Vagina (tissue), 2 donors: Measurements from ENCODE around the gene SPINK1.

Source experiments
- POLR2AphosphoS5 ChIP-seq, 2 donors: sonication (generic); formaldehyde crosslinking; IDR thresholded peaks; one replicate each; pipeline ENCODE4 v1.9.0; 2017; ENCODE audit warnings: antibody characterized with exemption in 2 of 2, mild to moderate bottlenecking in 2 of 2, low read depth in 1 of 2; ENCODE audit not compliant: insufficient read depth in 1 of 2
- TF ChIP-seq, protein P1 (sequence below), 3 experiments: fragments of 450-650 bp in 2 of 3; fragments of 200-600 bp in 1 of 3; sonication (generic) in 1 of 3; IDR thresholded peaks; one replicate each; pipeline ENCODE4 v1.5.1; 2017 to 2019; ENCODE audit warnings: antibody characterized with exemption in 3 of 3, mild to moderate bottlenecking in 2 of 3, moderate library complexity in 2 of 3

- TF ChIP-seq, protein P1, sequence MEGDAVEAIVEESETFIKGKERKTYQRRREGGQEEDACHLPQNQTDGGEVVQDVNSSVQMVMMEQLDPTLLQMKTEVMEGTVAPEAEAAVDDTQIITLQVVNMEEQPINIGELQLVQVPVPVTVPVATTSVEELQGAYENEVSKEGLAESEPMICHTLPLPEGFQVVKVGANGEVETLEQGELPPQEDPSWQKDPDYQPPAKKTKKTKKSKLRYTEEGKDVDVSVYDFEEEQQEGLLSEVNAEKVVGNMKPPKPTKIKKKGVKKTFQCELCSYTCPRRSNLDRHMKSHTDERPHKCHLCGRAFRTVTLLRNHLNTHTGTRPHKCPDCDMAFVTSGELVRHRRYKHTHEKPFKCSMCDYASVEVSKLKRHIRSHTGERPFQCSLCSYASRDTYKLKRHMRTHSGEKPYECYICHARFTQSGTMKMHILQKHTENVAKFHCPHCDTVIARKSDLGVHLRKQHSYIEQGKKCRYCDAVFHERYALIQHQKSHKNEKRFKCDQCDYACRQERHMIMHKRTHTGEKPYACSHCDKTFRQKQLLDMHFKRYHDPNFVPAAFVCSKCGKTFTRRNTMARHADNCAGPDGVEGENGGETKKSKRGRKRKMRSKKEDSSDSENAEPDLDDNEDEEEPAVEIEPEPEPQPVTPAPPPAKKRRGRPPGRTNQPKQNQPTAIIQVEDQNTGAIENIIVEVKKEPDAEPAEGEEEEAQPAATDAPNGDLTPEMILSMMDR (IDR thresholded peaks at IDR 0.05): no peak
- TF ChIP-seq POLR2AphosphoS5 (IDR thresholded peaks at IDR 0.05; ENCODE audit: insufficient read depth in 1 of 2, low read depth in 1 of 2): no peak
Measured at GRCh38 chr5:147791181-147791580, 40.3 kb downstream of the SPINK1 start.
